Duodenal mucosa (tissue), 2 donors: ENCODE results near the gene TAF5.
"Not testable (repeated sequence)": the region's sequence is repeated elsewhere in the genome, so short reads cannot be mapped to it uniquely, and the experiment has no call there.

ENCODE experiments used
- H3K27ac ChIP-seq: one replicate; pipeline ENCODE4 v1.7.0; 2013; ENCODE audit warnings: low read depth, low read length
- H3K27me3 ChIP-seq, 2 donors: one replicate each; pipeline ENCODE4 v1.7.0; 2013; ENCODE audit warnings: low read length in 2 of 2, control low read depth in 1 of 2; ENCODE audit not compliant: insufficient read depth in 2 of 2, control insufficient read depth in 1 of 2
- H3K36me3 ChIP-seq, 2 donors: one replicate each; pipeline ENCODE4 v1.7.0; 2013; ENCODE audit warnings: low read length in 2 of 2, control low read depth in 1 of 2; ENCODE audit not compliant: insufficient read depth in 2 of 2, control insufficient read depth in 1 of 2
- H3K4me1 ChIP-seq, 2 donors: one replicate each; pipeline ENCODE4 v1.7.0; 2013; ENCODE audit warnings: low read length in 2 of 2, control low read depth in 1 of 2; ENCODE audit not compliant: insufficient read depth in 2 of 2, control insufficient read depth in 1 of 2
- H3K4me3 ChIP-seq, 2 donors: one replicate each; pipeline ENCODE4 v1.7.0; 2013; ENCODE audit warnings: low read length in 2 of 2, low read depth in 1 of 2
- H3K9ac ChIP-seq, 2 donors: one replicate each; pipeline ENCODE4 v1.7.0; 2013; ENCODE audit warnings: low read length in 2 of 2, low read depth in 1 of 2
- H3K9me3 ChIP-seq, 2 donors: one replicate each; pipeline ENCODE4 v1.7.0; 2013; ENCODE audit warnings: low read length in 2 of 2, control low read depth in 1 of 2; ENCODE audit not compliant: control insufficient read depth in 1 of 2

TAF5 gene

GRCh38 chr10:103367782-103368518 is at the start of gene TAF5:
TSS of gene TAF5 (plus strand) at chr10:103367976. CDS start at chr10:103367990, 14 bp downstream.
- peaks cover 0 to 6% of the 10 kb centered on the region in 2 donors for H3K4me1 ChIP-seq
- H3K4me3 ChIP-seq, result peak within 1 kb of the TSS; percentile 80 to 94
- H3K9ac ChIP-seq, result peak within 1 kb of the TSS; percentile 70 to 82
- H3K9me3 ChIP-seq, result no peaks in the 10 kb centered on the region
- no peaks in the 10 kb centered on the region for H3K36me3 ChIP-seq
- peak within 1 kb of the TSS; percentile 94 for H3K27ac ChIP-seq
- H3K27me3 ChIP-seq, result no peaks in the 10 kb centered on the region

- H3K4me1 ChIP-seq, result no peaks in the 10 kb centered on the region
- no peaks in the 10 kb centered on the region for H3K9me3 ChIP-seq
- no peak overlapping the region for H3K27ac ChIP-seq
- peaks cover 0 to 35% of the 10 kb centered on the region in 2 donors for H3K36me3 ChIP-seq
- H3K4me3 ChIP-seq, result no peak overlapping the region
- H3K9ac ChIP-seq, result no peak overlapping the region
- no peaks in the 10 kb centered on the region for H3K27me3 ChIP-seq
Observed at GRCh38 chr10:103327906-103328305, 39.9 kb upstream of the TAF5 start.

- H3K9me3 ChIP-seq, result no peaks in the 10 kb centered on the region
- H3K36me3 ChIP-seq, result peaks cover 0 to 31% of the 10 kb centered on the region in 2 donors
- no peak overlapping the region for H3K27ac ChIP-seq
- H3K27me3 ChIP-seq, result no peaks in the 10 kb centered on the region
- no peaks in the 10 kb centered on the region for H3K4me1 ChIP-seq
- no peak overlapping the region for H3K9ac ChIP-seq
- H3K4me3 ChIP-seq, result no peak overlapping the region
Observed at GRCh38 chr10:103333934-103334520, 33.7 kb upstream of the TAF5 start.

- Histone ChIP-seq H3K27ac (no peak overlapping the region), H3K9ac (no peak overlapping the region), H3K27me3 (no peaks in the 10 kb centered on the region), H3K9me3 (no peaks in the 10 kb centered on the region), H3K36me3 (peaks cover 0 to 36% of the 10 kb centered on the region in 2 donors), H3K4me1 (no peaks in the 10 kb centered on the region), H3K4me3 (no peak overlapping the region)
Observed at GRCh38 chr10:103334567-103334966, 33.2 kb upstream of the TAF5 start.

- no peaks in the 10 kb centered on the region for H3K27me3 ChIP-seq
- H3K9me3 ChIP-seq, result no peaks in the 10 kb centered on the region
- H3K9ac ChIP-seq, result no peak overlapping the region
- H3K36me3 ChIP-seq, result peaks cover 0 to 25% of the 10 kb centered on the region in 2 donors
- H3K27ac ChIP-seq, result no peak overlapping the region
- no peaks in the 10 kb centered on the region for H3K4me1 ChIP-seq
- H3K4me3 ChIP-seq, result no peak overlapping the region
Observed at GRCh38 chr10:103336370-103336769, 31.4 kb upstream of the TAF5 start.

GRCh38 chr10:103350175-103350516 is 17.6 kb upstream of the TAF5 start:
- Histone ChIP-seq H3K4me1 (peaks cover 0 to 3% of the 10 kb centered on the region in 2 donors), H3K4me3 (peak overlapping the region; percentile 80 to 88), H3K36me3 (peaks cover 0 to 16% of the 10 kb centered on the region in 2 donors), H3K9me3 (no peaks in the 10 kb centered on the region), H3K9ac (peak overlapping the region in 1 of 2 donors; percentile 71), H3K27me3 (no peaks in the 10 kb centered on the region), H3K27ac (no peak overlapping the region)

GRCh38 chr10:103350517-103351260 is 17.1 kb upstream of the TAF5 start, which contains the start of gene PCGF6:
TSS of gene PCGF6 (minus strand) at chr10:103351140. CDS start at chr10:103351066, 74 bp downstream.
- no peaks in the 10 kb centered on the region for H3K27me3 ChIP-seq
- H3K9ac ChIP-seq, result peak within 1 kb of the TSS; percentile 69 to 71
- H3K4me3 ChIP-seq, result peak within 1 kb of the TSS; percentile 80 to 88
- peak within 1 kb of the TSS; percentile 20 for H3K27ac ChIP-seq
- H3K36me3 ChIP-seq, result peaks cover 0 to 16% of the 10 kb centered on the region in 2 donors
- no peaks in the 10 kb centered on the region for H3K9me3 ChIP-seq
- H3K4me1 ChIP-seq, result peaks cover 0 to 3% of the 10 kb centered on the region in 2 donors

- Histone ChIP-seq H3K9me3 (no peaks in the 10 kb centered on the region), H3K36me3 (peaks cover 0 to 3% of the 10 kb centered on the region in 2 donors), H3K27ac (no peak overlapping the region), H3K9ac (no peak overlapping the region), H3K4me1 (peaks cover 0 to 3% of the 10 kb centered on the region in 2 donors), H3K27me3 (no peaks in the 10 kb centered on the region), H3K4me3 (no peak overlapping the region)
Observed at GRCh38 chr10:103353281-103353680, 14.5 kb upstream of the TAF5 start.

- not testable (repeated sequence) for H3K4me1 ChIP-seq, H3K27ac ChIP-seq, H3K36me3 ChIP-seq, H3K27me3 ChIP-seq, H3K9ac ChIP-seq, H3K4me3 ChIP-seq, H3K9me3 ChIP-seq
Observed at GRCh38 chr10:103354567-103354966, 13.2 kb upstream of the TAF5 start.
